Right lobe of liver (tissue), 6 donors: ENCODE data around the gene CLCN3. TPM values are rescaled to one million over a fixed set of nuclear protein-coding genes. Genes with fewer than 3 reads are reported as not detected.

ENCODE experiments used
- ATAC-seq, 4 donors: fragments of 200-7000 bp; cut with Tn5 transposase; one replicate each; pipeline ENCODE4 v1.9.1; 2020; ENCODE audit warnings: mild to moderate bottlenecking in 4 of 4, moderate library complexity in 4 of 4
- DNase-seq, 3 donors: peaks; one replicate each; pipeline ENCODE4 v3.0.0-alpha.2; 2020
- H3K27ac ChIP-seq, 3 donors: fragments of 200-600 bp; one replicate each; pipeline ENCODE4 v1.8.0; 2022
- H3K27me3 ChIP-seq, 2 donors: fragments of 200-600 bp; one replicate each; pipeline ENCODE4 v1.8.0; 2022
- H3K36me3 ChIP-seq, 4 donors: fragments of 200-600 bp; sonication (generic) in 1 of 4; one replicate each; pipeline versions ENCODE4 v1.5.1 to v1.8.0; 2017 to 2022; ENCODE audit warnings: control low read depth in 1 of 4
- H3K4me1 ChIP-seq, 4 donors: fragments of 200-600 bp; sonication (generic) in 1 of 4; one replicate each; pipeline versions ENCODE4 v1.5.1 to v1.8.0; 2017 to 2022; ENCODE audit warnings: control low read depth in 1 of 4
- H3K4me3 ChIP-seq, 3 donors: fragments of 200-600 bp; one replicate each; pipeline ENCODE4 v1.8.0; 2022
- H3K9me3 ChIP-seq, 4 donors: fragments of 200-600 bp; sonication (generic) in 1 of 4; one replicate each; pipeline versions ENCODE4 v1.5.1 to v1.8.0; 2017 to 2022; ENCODE audit warnings: control low read depth in 1 of 4
- POLR2A ChIP-seq: fragments of 450-650 bp; IDR thresholded peaks from one replicate; pipeline ENCODE4 v1.6.1; 2017; ENCODE audit warnings: antibody characterized with exemption, mild to moderate bottlenecking
- WGBS: methylation state at CpG from one replicate; pipeline ENCODE4 v1.1.6; 2018; ENCODE audit warnings: low coverage, low lambda C conversion rate; ENCODE audit not compliant: insufficient coverage; ENCODE audit errors: missing lambda C conversion rate; 5-methylcytosine and 5-hydroxymethylcytosine counted together
- intact Hi-C, 2 donors: fragments of 100-400 bp; cut with DNase I; formaldehyde crosslinking; loops; one replicate each; pipeline versions ENCODE4 v1.11.2 to v1.14.1; 2022
- total RNA-seq, 6 experiments: library from RNA; depleted of rRNA in 2 of 6; stranded (reverse); fragments of >200 nt in 2 of 6; fragmentation: NEBNext Ultra II Directional in 3 of 6; extraction: Animal tissue kit (Norgen Biotek cat#: 25700) in 3 of 6; gene quantifications; one replicate each; pipeline versions ENCODE4 v1.1.0 to v1.2.4, GENCODE V29; 2016 to 2023
- TF ChIP-seq, protein P1 (sequence below), 4 donors: fragments of 200-600 bp in 3 of 4; fragments of 450-650 bp in 1 of 4; IDR thresholded peaks; one replicate each; pipeline versions ENCODE4 v1.5.1 to v1.8.0; 2016 to 2022; ENCODE audit warnings: antibody characterized with exemption in 4 of 4, mild to moderate bottlenecking in 2 of 4
- donor health status: DM: no; HTN: yes; CAD: no.
- donor health status: DM: no; HTN: no; CAD: no.
- donor health status: DM: no; HTN: no; CAD: no.
- donor health status: DM: no; HTN: yes; CAD: no.
- donor health status: DM: no; HTN: yes; CAD: no.

CLCN3 gene
- total RNA-seq, 6 experiments from 2014 or later = 17.0 to 29.4 (median 19.6) TPM

DNA sequence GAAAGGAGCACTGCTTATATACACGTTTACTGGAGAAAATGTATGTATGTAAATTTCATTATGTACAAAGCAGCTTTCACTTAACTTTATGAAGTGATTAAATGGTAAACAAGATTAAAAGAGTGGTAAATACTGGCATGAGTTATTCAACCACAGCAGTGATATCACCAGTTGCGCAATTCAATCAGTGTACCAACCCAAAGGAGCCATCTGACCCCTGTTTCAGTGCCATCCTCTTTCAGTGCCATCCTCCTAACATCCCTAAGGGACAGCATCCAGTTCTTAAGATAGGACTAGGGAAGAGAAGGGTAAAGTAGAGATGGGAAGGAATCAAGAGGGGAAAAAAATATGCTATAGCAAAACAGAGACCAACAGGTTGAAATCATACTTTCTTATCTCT lies 121.2 kb downstream of the CLCN3 start:
- Histone ChIP-seq H3K27ac (no peak overlapping the region), H3K4me3 (no peak overlapping the region), H3K36me3 (peaks cover 0 to 4% (median 0%) of the 10 kb centered on the region in 4 donors), H3K9me3 (no peaks in the 10 kb centered on the region), H3K27me3 (no peaks in the 10 kb centered on the region), H3K4me1 (no peaks in the 10 kb centered on the region)
- TF ChIP-seq, protein P1, sequence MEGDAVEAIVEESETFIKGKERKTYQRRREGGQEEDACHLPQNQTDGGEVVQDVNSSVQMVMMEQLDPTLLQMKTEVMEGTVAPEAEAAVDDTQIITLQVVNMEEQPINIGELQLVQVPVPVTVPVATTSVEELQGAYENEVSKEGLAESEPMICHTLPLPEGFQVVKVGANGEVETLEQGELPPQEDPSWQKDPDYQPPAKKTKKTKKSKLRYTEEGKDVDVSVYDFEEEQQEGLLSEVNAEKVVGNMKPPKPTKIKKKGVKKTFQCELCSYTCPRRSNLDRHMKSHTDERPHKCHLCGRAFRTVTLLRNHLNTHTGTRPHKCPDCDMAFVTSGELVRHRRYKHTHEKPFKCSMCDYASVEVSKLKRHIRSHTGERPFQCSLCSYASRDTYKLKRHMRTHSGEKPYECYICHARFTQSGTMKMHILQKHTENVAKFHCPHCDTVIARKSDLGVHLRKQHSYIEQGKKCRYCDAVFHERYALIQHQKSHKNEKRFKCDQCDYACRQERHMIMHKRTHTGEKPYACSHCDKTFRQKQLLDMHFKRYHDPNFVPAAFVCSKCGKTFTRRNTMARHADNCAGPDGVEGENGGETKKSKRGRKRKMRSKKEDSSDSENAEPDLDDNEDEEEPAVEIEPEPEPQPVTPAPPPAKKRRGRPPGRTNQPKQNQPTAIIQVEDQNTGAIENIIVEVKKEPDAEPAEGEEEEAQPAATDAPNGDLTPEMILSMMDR (IDR thresholded peaks at IDR 0.05) = no peak
- TF ChIP-seq POLR2A = no peak
- 75% methylated on average over 2 of the region's 2 CpGs for WGBS
- no peak for DNase-seq
- ATAC-seq = peak; percentile 59 to 94 (median 74)
- intact Hi-C loops = no loop called here

DNA sequence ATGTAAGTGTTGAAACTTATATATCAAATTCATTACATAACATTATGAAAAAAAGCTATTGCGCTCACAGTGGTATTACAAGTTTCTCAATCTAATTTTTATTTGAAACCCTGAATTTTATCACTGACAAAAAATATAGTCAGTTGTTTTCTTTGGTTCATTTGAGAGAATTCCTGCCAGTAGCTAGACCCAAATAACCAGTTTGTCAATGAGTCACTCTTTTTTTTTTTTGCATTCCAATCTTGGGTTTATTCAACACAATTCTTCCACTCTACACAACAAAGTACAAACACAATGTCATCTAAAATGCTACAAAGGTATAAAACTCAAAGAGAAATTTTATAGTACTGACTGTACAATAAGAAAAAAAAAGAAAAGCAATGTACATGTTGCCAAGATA lies 124.2 kb downstream of the CLCN3 start:
- TF ChIP-seq POLR2A = no peak
- TF ChIP-seq, protein P1 (IDR thresholded peaks at IDR 0.05) = no peak
- intact Hi-C loops = no loop called here
- DNase-seq (no peak), ATAC-seq (no peak)
- no peak overlapping the region for H3K4me3 ChIP-seq
- H3K9me3 ChIP-seq = no peaks in the 10 kb centered on the region
- H3K27ac ChIP-seq = no peak overlapping the region
- H3K4me1 ChIP-seq = no peaks in the 10 kb centered on the region
- H3K36me3 ChIP-seq = peaks cover 0 to 14% (median 6%) of the 10 kb centered on the region in 4 donors
- WGBS = 95% methylated on average over 1 of the region's 1 CpG
- no peaks in the 10 kb centered on the region for H3K27me3 ChIP-seq

DNA sequence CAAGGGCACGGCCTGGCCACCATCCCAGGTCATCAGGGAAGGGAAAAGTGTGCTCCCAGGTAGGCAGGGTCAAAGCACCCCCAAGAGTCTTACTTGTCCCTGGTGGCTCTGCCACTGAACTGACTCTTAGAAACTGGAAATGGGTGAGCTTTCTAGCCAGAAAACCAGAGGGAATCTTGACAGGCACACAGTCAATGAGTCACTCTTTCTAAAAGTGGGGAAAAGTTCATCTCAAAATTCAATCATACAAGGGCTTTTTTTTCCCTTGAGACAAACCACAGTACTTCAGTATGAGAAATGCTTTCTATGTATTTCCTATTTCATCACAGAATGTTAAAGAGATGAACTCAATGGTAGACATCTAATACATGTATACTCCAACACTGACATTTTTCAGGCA lies 124.9 kb downstream of the CLCN3 start:
- Histone ChIP-seq H3K27ac (no peak overlapping the region), H3K9me3 (no peaks in the 10 kb centered on the region), H3K36me3 (peaks cover 0 to 17% (median 6%) of the 10 kb centered on the region in 4 donors), H3K4me1 (no peaks in the 10 kb centered on the region), H3K27me3 (no peaks in the 10 kb centered on the region), H3K4me3 (no peak overlapping the region)
- ATAC-seq (peak in 1 of 4 donors; percentile 28), DNase-seq (no peak)
- WGBS = no CpG with 5 or more reads among the region's 1 CpG
- intact Hi-C loops = no loop called here
- no peak for TF ChIP-seq POLR2A
- TF ChIP-seq, protein P1 (IDR thresholded peaks at IDR 0.05) = no peak

DNA sequence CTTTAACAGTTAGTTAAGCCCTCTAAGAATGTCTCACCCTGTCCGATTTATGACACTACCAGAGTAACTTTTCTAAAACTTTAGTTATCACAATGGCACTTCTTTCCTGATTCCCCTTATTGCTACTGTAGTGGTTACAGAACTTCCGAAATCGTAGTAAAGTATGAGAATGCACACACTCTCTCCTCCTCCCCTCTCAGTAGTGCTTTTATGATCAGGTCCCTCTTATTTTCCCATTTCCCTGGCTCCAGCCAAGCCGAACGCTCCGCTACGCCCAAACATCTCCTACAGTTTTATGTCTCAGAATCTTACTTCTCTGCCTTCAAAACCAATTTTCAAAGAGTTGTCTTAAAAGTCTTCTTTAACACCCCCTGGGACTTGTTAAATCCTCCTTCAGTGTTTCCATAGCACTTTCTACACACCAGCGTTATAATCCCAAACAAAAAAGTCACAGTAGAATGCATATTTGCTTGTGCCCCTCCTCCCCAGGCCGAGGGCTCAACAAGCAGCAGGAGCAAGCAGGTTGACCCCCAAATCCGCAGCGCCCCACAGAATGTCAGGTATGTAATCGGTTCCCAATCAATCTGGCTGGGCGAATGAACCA lies 136.7 kb downstream of the CLCN3 start:
- WGBS = 2% methylated on average over 13 of the region's 13 CpGs
- TF ChIP-seq, protein P1 (IDR thresholded peaks at IDR 0.05) = no peak
- TF ChIP-seq POLR2A = no peak
- H3K27ac ChIP-seq = peak overlapping the region; percentile 50 to 69 (median 55)
- intact Hi-C loops = no loop called here
- no peaks in the 10 kb centered on the region for H3K9me3 ChIP-seq
- H3K4me1 ChIP-seq = peaks cover 0 to 10% (median 0%) of the 10 kb centered on the region in 4 donors
- no peaks in the 10 kb centered on the region for H3K27me3 ChIP-seq
- no peaks in the 10 kb centered on the region for H3K36me3 ChIP-seq
- peak overlapping the region; percentile 78 to 91 (median 79) for H3K4me3 ChIP-seq
- no peak for DNase-seq
- ATAC-seq = peak in 1 of 4 donors; percentile 8
